Right lobe of liver (tissue), 6 donors: ENCODE results near the gene ECM2. TPM values are rescaled to one million over a fixed set of nuclear protein-coding genes. Genes with fewer than 3 reads are reported as not detected.

Experiments
- ATAC-seq, 4 donors: fragments of 200-7000 bp; cut with Tn5 transposase; one replicate each; pipeline ENCODE4 v1.9.1; 2020; ENCODE audit warnings: mild to moderate bottlenecking in 4 of 4, moderate library complexity in 4 of 4
- DNase-seq, 3 donors: peaks; one replicate each; pipeline ENCODE4 v3.0.0-alpha.2; 2020
- H3K27ac ChIP-seq, 3 donors: fragments of 200-600 bp; one replicate each; pipeline ENCODE4 v1.8.0; 2022
- H3K27me3 ChIP-seq, 2 donors: fragments of 200-600 bp; one replicate each; pipeline ENCODE4 v1.8.0; 2022
- H3K36me3 ChIP-seq, 4 donors: fragments of 200-600 bp; sonication (generic) in 1 of 4; one replicate each; pipeline versions ENCODE4 v1.5.1 to v1.8.0; 2017 to 2022; ENCODE audit warnings: control low read depth in 1 of 4
- H3K4me1 ChIP-seq, 4 donors: fragments of 200-600 bp; sonication (generic) in 1 of 4; one replicate each; pipeline versions ENCODE4 v1.5.1 to v1.8.0; 2017 to 2022; ENCODE audit warnings: control low read depth in 1 of 4
- H3K4me3 ChIP-seq, 3 donors: fragments of 200-600 bp; one replicate each; pipeline ENCODE4 v1.8.0; 2022
- H3K9me3 ChIP-seq, 4 donors: fragments of 200-600 bp; sonication (generic) in 1 of 4; one replicate each; pipeline versions ENCODE4 v1.5.1 to v1.8.0; 2017 to 2022; ENCODE audit warnings: control low read depth in 1 of 4
- CTCF ChIP-seq, 4 donors: fragments of 200-600 bp in 3 of 4; fragments of 450-650 bp in 1 of 4; IDR thresholded peaks; one replicate each; pipeline versions ENCODE4 v1.5.1 to v1.8.0; 2016 to 2022; ENCODE audit warnings: antibody characterized with exemption in 4 of 4, mild to moderate bottlenecking in 2 of 4
- POLR2A ChIP-seq: fragments of 450-650 bp; IDR thresholded peaks from one replicate; pipeline ENCODE4 v1.6.1; 2017; ENCODE audit warnings: antibody characterized with exemption, mild to moderate bottlenecking
- WGBS: methylation state at CpG from one replicate; pipeline ENCODE4 v1.1.6; 2018; ENCODE audit warnings: low coverage, low lambda C conversion rate; ENCODE audit not compliant: insufficient coverage; ENCODE audit errors: missing lambda C conversion rate; 5-methylcytosine and 5-hydroxymethylcytosine counted together
- intact Hi-C, 2 donors: fragments of 100-400 bp; cut with DNase I; formaldehyde crosslinking; loops; one replicate each; pipeline versions ENCODE4 v1.11.2 to v1.14.1; 2022
- total RNA-seq, 6 experiments: library from RNA; depleted of rRNA in 2 of 6; stranded (reverse); fragments of >200 nt in 2 of 6; fragmentation: NEBNext Ultra II Directional in 3 of 6; extraction: Animal tissue kit (Norgen Biotek cat#: 25700) in 3 of 6; gene quantifications; one replicate each; pipeline versions ENCODE4 v1.1.0 to v1.2.4, GENCODE V29; 2016 to 2023
- donor health status: DM: no; HTN: yes; CAD: no.
- donor health status: DM: no; HTN: no; CAD: no.
- donor health status: DM: no; HTN: no; CAD: no.
- donor health status: DM: no; HTN: yes; CAD: no.
- donor health status: DM: no; HTN: yes; CAD: no.

Gene ECM2
- total RNA-seq, 6 experiments from 2014 or later: 19.0 to 27.1 (median 22.4) TPM

- no peak overlapping the region for H3K27ac ChIP-seq
- intact Hi-C loops: no loop called here
- H3K27me3 ChIP-seq: no peaks in the 10 kb centered on the region
- TF ChIP-seq CTCF (IDR thresholded peaks at IDR 0.05) (no peak), POLR2A (no peak)
- ATAC-seq (no peak), DNase-seq (no peak)
- H3K4me1 ChIP-seq: no peaks in the 10 kb centered on the region
- 82% methylated on average over 7 of the region's 7 CpGs for WGBS
- no peaks in the 10 kb centered on the region for H3K36me3 ChIP-seq
- no peak overlapping the region for H3K4me3 ChIP-seq
- H3K9me3 ChIP-seq: no peaks in the 10 kb centered on the region
These were observed 8.2 kb upstream of the ECM2 start for GRCh38 chr9:92543972-92544371.

- DNase-seq (no peak), ATAC-seq (no peak)
- Histone ChIP-seq H3K27me3 (no peaks in the 10 kb centered on the region), H3K27ac (peak overlapping the region in 1 of 3 donors; percentile 88), H3K4me3 (no peak overlapping the region), H3K9me3 (no peaks in the 10 kb centered on the region), H3K36me3 (no peaks in the 10 kb centered on the region), H3K4me1 (peaks cover 0 to 32% (median 3%) of the 10 kb centered on the region in 4 donors)
- TF ChIP-seq CTCF (IDR thresholded peaks at IDR 0.05) (no peak), POLR2A (no peak)
- intact Hi-C loops: no loop called here
- WGBS: 70% methylated on average over 2 of the region's 2 CpGs
These were observed 2.8 kb upstream of the ECM2 start for GRCh38 chr9:92538541-92538940.

GRCh38 chr9:92534674-92535073, 1.1 kb downstream of the ECM2 start:
- DNase-seq (no peak), ATAC-seq (peak; percentile 34 to 66 (median 36))
- no peaks in the 10 kb centered on the region for H3K27me3 ChIP-seq
- peak overlapping the region; percentile 53 to 88 (median 84) for H3K27ac ChIP-seq
- no peak for TF ChIP-seq CTCF (IDR thresholded peaks at IDR 0.05)
- TF ChIP-seq POLR2A: no peak
- H3K4me1 ChIP-seq: peaks cover 0 to 32% (median 3%) of the 10 kb centered on the region in 4 donors
- 13% methylated on average over 1 of the region's 1 CpG for WGBS
- no peaks in the 10 kb centered on the region for H3K9me3 ChIP-seq
- intact Hi-C loops: no loop called here
- no peaks in the 10 kb centered on the region for H3K36me3 ChIP-seq
- H3K4me3 ChIP-seq: peak overlapping the region; percentile 4 to 36 (median 32)

GRCh38 chr9:92534204-92534603, 1.6 kb downstream of the ECM2 start:
- Histone ChIP-seq H3K27me3 (no peaks in the 10 kb centered on the region), H3K27ac (peak overlapping the region; percentile 53 to 88 (median 84)), H3K9me3 (no peaks in the 10 kb centered on the region), H3K4me3 (peak overlapping the region; percentile 4 to 36 (median 32)), H3K4me1 (peaks cover 0 to 32% (median 3%) of the 10 kb centered on the region in 4 donors), H3K36me3 (no peaks in the 10 kb centered on the region)
- WGBS: 22% methylated on average over 3 of the region's 3 CpGs
- DNase-seq: no peak
- intact Hi-C loops: no loop called here
- ATAC-seq: peak; percentile 33 to 62 (median 40)
- TF ChIP-seq POLR2A (no peak), CTCF (IDR thresholded peaks at IDR 0.05) (no peak)

GRCh38 chr9:92530893-92531292, 4.9 kb downstream of the ECM2 start:
- intact Hi-C loops: no loop called here
- no peaks in the 10 kb centered on the region for H3K27me3 ChIP-seq
- no peak for DNase-seq

More at GRCh38 chr9:92530893-92531292, 4.9 kb downstream of the ECM2 start:
- no peak overlapping the region for H3K27ac ChIP-seq
- no peaks in the 10 kb centered on the region for H3K9me3 ChIP-seq
- TF ChIP-seq POLR2A (no peak), CTCF (IDR thresholded peaks at IDR 0.05) (no peak)
- no peak for ATAC-seq
- H3K36me3 ChIP-seq: no peaks in the 10 kb centered on the region
- no peak overlapping the region for H3K4me3 ChIP-seq
- peaks cover 0 to 21% (median 0%) of the 10 kb centered on the region in 4 donors for H3K4me1 ChIP-seq
